ENCODE results near the gene MAPKAP1.

GRCh38 chr9:125544988-125545651 is 161.9 kb downstream of the MAPKAP1 start:
- TF ChIP-seq CTCF (conservative IDR thresholded peaks at IDR 0.05 in 1 of 2, IDR thresholded peaks at IDR 0.05 in 1 of 2; ENCODE audit: extremely low read depth in 1 of 2, insufficient read depth in 1 of 2, low read depth in 1 of 2, low read length in 2 of 2) (no peak), EZH2 (IDR thresholded peaks at IDR 0.05; ENCODE audit: borderline replicate concordance, low read length) (no peak)

Measured in mammary epithelial cell (primary cell).